Measurements from ENCODE around the gene ANXA5.

DNA sequence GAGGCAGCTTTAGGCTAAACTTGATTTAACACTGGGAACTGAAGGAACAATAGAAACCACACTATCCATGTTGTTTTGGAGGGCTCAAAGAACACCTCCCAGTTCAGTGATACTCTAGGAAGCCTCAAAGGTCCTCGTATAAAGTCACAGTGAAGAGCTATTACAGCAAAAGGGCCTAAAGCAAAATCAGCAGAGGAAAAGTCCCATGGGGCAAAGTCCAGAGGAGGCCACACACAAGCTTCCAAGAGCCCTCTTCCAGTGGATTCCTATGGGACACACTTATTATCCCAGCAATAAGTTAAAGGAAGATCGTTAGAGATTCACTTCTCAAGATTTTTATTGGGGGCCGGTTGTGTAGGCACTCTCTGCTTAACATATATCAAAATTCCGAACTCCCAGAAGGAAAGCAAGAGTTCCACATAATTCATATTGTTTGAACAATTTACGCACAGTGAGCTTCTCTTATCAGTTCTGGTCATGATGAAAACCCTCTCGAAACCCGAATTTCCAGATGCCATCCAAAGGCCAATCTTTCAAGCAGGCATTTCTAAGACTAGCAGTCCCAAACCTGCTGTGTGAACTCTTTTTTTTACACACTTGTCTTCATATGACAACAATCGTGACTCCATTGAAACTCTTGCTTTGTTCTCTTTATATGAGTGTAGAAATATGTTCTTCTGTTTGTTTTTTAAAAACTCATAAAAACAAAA, 53.7 kb downstream of the ANXA5 start:
- TF ChIP-seq, protein P1, sequence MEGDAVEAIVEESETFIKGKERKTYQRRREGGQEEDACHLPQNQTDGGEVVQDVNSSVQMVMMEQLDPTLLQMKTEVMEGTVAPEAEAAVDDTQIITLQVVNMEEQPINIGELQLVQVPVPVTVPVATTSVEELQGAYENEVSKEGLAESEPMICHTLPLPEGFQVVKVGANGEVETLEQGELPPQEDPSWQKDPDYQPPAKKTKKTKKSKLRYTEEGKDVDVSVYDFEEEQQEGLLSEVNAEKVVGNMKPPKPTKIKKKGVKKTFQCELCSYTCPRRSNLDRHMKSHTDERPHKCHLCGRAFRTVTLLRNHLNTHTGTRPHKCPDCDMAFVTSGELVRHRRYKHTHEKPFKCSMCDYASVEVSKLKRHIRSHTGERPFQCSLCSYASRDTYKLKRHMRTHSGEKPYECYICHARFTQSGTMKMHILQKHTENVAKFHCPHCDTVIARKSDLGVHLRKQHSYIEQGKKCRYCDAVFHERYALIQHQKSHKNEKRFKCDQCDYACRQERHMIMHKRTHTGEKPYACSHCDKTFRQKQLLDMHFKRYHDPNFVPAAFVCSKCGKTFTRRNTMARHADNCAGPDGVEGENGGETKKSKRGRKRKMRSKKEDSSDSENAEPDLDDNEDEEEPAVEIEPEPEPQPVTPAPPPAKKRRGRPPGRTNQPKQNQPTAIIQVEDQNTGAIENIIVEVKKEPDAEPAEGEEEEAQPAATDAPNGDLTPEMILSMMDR (IDR thresholded peaks at IDR 0.05): no peak
- no peak for TF ChIP-seq POLR2AphosphoS5 (IDR thresholded peaks at IDR 0.05; ENCODE audit: low read depth, low read length)
